Activated CD4-positive, alpha-beta memory T cell treated with anti-CD3 and anti-CD28 coated beads for 36 hours (primary cell): ENCODE results near the gene NMS. TPM values are rescaled to one million over a fixed set of nuclear protein-coding genes. Genes with fewer than 3 reads are reported as not detected.
A peak's percentile ranks its signal among the peaks of the same experiment; 100 is the strongest.
"Not testable (repeated sequence)": the region's sequence is repeated elsewhere in the genome, so short reads cannot be mapped to it uniquely, and the experiment has no call there.

Experiments
- CTCF ChIA-PET: fragments of 350-600 bp; sonication (Branson Sonifier 250); formaldehyde crosslinking; loops from one replicate; lab custom pipeline; 2021; ENCODE audit warnings: antibody characterized with exemption, inconsistent platforms; lab: Charles Lee
- POLR2A ChIA-PET: fragments of 350-600 bp; sonication (Branson Sonifier 250); formaldehyde crosslinking; loops from one replicate; lab custom pipeline; 2021; ENCODE audit warnings: antibody characterized with exemption; lab: Charles Lee
- DNase-seq: peaks from one replicate; pipeline ENCODE4 v3.0.0-alpha.2; 2020
- H3K27ac Mint-ChIP-seq: one replicate; pipeline ENCODE4 v1.8.0; 2021; ENCODE audit warnings: mixed read lengths
- H3K27me3 Mint-ChIP-seq: one replicate; pipeline ENCODE4 v1.8.0; 2021; ENCODE audit warnings: mixed read lengths
- H3K36me3 Mint-ChIP-seq: one replicate; pipeline ENCODE4 v1.8.0; 2021; ENCODE audit warnings: mixed read lengths
- H3K4me1 Mint-ChIP-seq: one replicate; pipeline ENCODE4 v1.8.0; 2021; ENCODE audit warnings: low read depth, mixed read lengths
- H3K4me3 Mint-ChIP-seq: one replicate; pipeline ENCODE4 v1.8.0; 2021; ENCODE audit warnings: mild to moderate bottlenecking, mixed read lengths
- H3K9me3 Mint-ChIP-seq: one replicate; pipeline ENCODE4 v1.8.0; 2021; ENCODE audit warnings: mixed read lengths
- intact Hi-C: fragments of 100-400 bp; cut with micrococcal nuclease; formaldehyde crosslinking; loops from one replicate; pipeline ENCODE4 v1.15.1; 2023
- total RNA-seq, 2 experiments: library from RNA; stranded (reverse); gene quantifications; one replicate each; pipeline ENCODE4 v1.2.3, GENCODE V29; 2021

Gene NMS
- total RNA-seq, 2 experiments from 2014 or later = not detected

DNA sequence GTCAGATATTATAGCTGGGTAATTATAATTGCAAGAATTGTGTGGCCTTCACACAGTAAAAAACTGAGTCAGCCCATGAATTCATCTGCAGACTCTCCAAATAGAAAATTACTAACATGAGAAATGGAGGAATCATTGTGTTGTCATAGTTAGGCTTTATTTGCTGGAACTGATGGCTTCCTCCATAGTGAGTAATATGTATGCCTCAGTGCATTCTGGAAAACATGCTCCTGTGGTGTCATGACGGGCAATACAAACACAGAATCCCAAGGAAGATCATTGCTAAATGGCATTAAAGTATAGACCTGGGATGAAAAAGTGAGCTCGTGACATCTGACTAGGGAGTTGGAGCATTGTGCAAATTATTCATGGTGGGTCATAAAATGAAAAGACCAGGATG, 23.6 kb upstream of the NMS start:
- H3K4me1 Mint-ChIP-seq = no peaks in the 10 kb centered on the region
- H3K36me3 Mint-ChIP-seq = no peaks in the 10 kb centered on the region
- no peak for DNase-seq
- no peak overlapping the region for H3K27ac Mint-ChIP-seq
- CTCF ChIA-PET = no interaction called here
- POLR2A ChIA-PET = no interaction called here
- H3K9me3 Mint-ChIP-seq = no peaks in the 10 kb centered on the region
- H3K27me3 Mint-ChIP-seq = no peaks in the 10 kb centered on the region
- H3K4me3 Mint-ChIP-seq = no peak overlapping the region
- intact Hi-C loops = no loop called here

DNA sequence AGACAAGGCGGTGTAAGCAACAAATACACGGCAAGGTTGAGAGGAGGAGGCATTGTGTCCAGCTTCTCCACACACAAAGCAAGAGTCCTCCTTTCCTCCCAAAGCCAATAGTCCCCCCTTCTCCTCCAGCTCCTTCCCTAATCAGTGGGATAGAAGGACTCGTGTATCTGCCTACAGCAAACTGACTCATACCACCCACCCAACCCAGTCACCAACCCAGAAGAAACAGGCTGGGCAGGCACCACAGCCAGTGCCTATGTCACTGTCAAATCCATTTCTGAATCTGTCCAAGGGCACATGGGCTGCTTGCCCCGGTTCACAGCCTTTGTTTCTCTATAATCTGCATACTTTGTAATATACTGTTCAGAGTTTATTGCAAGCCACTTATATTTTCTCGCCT, 19.2 kb upstream of the NMS start:
- no peak for DNase-seq
- intact Hi-C loops = no loop called here
- Mint-ChIP-seq H3K4me1 (no peaks in the 10 kb centered on the region), H3K36me3 (peaks cover 3% of the 10 kb centered on the region), H3K27me3 (peaks cover 4% of the 10 kb centered on the region), H3K9me3 (peaks cover 6% of the 10 kb centered on the region), H3K4me3 (no peak overlapping the region), H3K27ac (no peak overlapping the region)
- POLR2A ChIA-PET = no interaction called here
- CTCF ChIA-PET = no interaction called here

DNA sequence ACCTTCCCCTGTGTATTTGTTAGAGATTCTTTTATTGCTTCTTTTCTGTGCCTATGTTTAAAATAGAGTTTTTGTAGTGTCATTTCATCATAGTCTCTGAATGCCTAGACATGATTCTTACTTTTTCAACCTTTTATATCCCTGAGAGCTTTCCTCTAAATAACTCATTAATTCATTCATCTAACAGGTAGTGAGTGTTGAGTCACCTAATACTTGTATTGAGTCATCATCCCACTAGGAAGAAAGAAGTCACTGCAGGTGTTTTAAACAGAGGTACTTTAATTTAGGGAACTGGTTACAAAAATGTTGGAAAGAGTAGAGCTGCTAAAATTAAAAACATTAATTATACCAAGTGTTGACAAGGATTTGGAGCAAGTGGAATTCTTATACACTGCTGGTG, 18.5 kb upstream of the NMS start:
- peaks cover 7% of the 10 kb centered on the region for H3K9me3 Mint-ChIP-seq
- intact Hi-C loops = no loop called here
- peaks cover 4% of the 10 kb centered on the region for H3K27me3 Mint-ChIP-seq
- ChIA-PET POLR2A (no interaction called here), CTCF (no interaction called here)
- no peaks in the 10 kb centered on the region for H3K4me1 Mint-ChIP-seq
- DNase-seq = no peak
- H3K4me3 Mint-ChIP-seq = no peak overlapping the region
- H3K36me3 Mint-ChIP-seq = peaks cover 3% of the 10 kb centered on the region
- H3K27ac Mint-ChIP-seq = no peak overlapping the region

GRCh38 chr2:100453853-100454252, 16.4 kb upstream of the NMS start:
- H3K27me3 Mint-ChIP-seq = peaks cover 4% of the 10 kb centered on the region
- H3K4me3 Mint-ChIP-seq = no peak overlapping the region
- peaks cover 19% of the 10 kb centered on the region for H3K9me3 Mint-ChIP-seq
- H3K4me1 Mint-ChIP-seq = no peaks in the 10 kb centered on the region
- H3K27ac Mint-ChIP-seq = no peak overlapping the region
- no peak for DNase-seq
- H3K36me3 Mint-ChIP-seq = peaks cover 5% of the 10 kb centered on the region
- POLR2A ChIA-PET = no interaction called here
- intact Hi-C loops = no loop called here
- CTCF ChIA-PET = interaction anchor here (1.2 kb wide), 1 partner anchor 10 kb away, joined by 3 read pairs; no protein-coding TSS in a partner anchor

- H3K36me3 Mint-ChIP-seq, DNase-seq, H3K4me3 Mint-ChIP-seq, H3K27me3 Mint-ChIP-seq, intact Hi-C loops, CTCF ChIA-PET, POLR2A ChIA-PET, H3K4me1 Mint-ChIP-seq, H3K27ac Mint-ChIP-seq: not testable (repeated sequence)
- H3K9me3 Mint-ChIP-seq = peaks cover 28% of the 10 kb centered on the region
These were observed 13.9 kb upstream of the NMS start for GRCh38 chr2:100456357-100456756.

- DNase-seq = no peak
- Mint-ChIP-seq H3K4me3 (no peak overlapping the region), H3K4me1 (no peaks in the 10 kb centered on the region), H3K27ac (no peak overlapping the region), H3K9me3 (peaks cover 22% of the 10 kb centered on the region), H3K36me3 (peaks cover 4% of the 10 kb centered on the region), H3K27me3 (peaks cover 8% of the 10 kb centered on the region)
- POLR2A ChIA-PET = no interaction called here
- CTCF ChIA-PET = no interaction called here
- intact Hi-C loops = no loop called here
These were observed 9.3 kb upstream of the NMS start for GRCh38 chr2:100460904-100461530.

GRCh38 chr2:100470898-100471514, 724 bp downstream of the NMS start:
- DNase-seq = peak; percentile 19
- POLR2A ChIA-PET = no interaction called here
- intact Hi-C loops = no loop called here
- H3K36me3 Mint-ChIP-seq = no peaks in the 10 kb centered on the region
- no peak overlapping the region for H3K4me3 Mint-ChIP-seq
- CTCF ChIA-PET = no interaction called here
- no peak overlapping the region for H3K27ac Mint-ChIP-seq
- peaks cover 23% of the 10 kb centered on the region for H3K27me3 Mint-ChIP-seq
- no peaks in the 10 kb centered on the region for H3K9me3 Mint-ChIP-seq
- no peaks in the 10 kb centered on the region for H3K4me1 Mint-ChIP-seq

GRCh38 chr2:100476606-100477005, 6.3 kb downstream of the NMS start:
- no peak overlapping the region for H3K4me3 Mint-ChIP-seq
- H3K9me3 Mint-ChIP-seq = no peaks in the 10 kb centered on the region
- no peak for DNase-seq
- ChIA-PET POLR2A (no interaction called here), CTCF (no interaction called here)
- peaks cover 8% of the 10 kb centered on the region for H3K27me3 Mint-ChIP-seq
- intact Hi-C loops = no loop called here
- H3K36me3 Mint-ChIP-seq = no peaks in the 10 kb centered on the region
- H3K27ac Mint-ChIP-seq = no peak overlapping the region
- H3K4me1 Mint-ChIP-seq = no peaks in the 10 kb centered on the region

- H3K27me3 Mint-ChIP-seq = no peaks in the 10 kb centered on the region
- H3K27ac Mint-ChIP-seq = no peak overlapping the region
- H3K9me3 Mint-ChIP-seq = no peaks in the 10 kb centered on the region
- no peak for DNase-seq
- ChIA-PET CTCF (no interaction called here), POLR2A (interaction anchor here (0.6 kb wide), 1 partner anchor 63 kb away, joined by 3 read pairs; no protein-coding TSS in a partner anchor)
- intact Hi-C loops = no loop called here
- H3K4me1 Mint-ChIP-seq = no peaks in the 10 kb centered on the region
- H3K36me3 Mint-ChIP-seq = no peaks in the 10 kb centered on the region
- no peak overlapping the region for H3K4me3 Mint-ChIP-seq
These were observed 12.5 kb downstream of the NMS start for GRCh38 chr2:100482741-100483140.

DNA sequence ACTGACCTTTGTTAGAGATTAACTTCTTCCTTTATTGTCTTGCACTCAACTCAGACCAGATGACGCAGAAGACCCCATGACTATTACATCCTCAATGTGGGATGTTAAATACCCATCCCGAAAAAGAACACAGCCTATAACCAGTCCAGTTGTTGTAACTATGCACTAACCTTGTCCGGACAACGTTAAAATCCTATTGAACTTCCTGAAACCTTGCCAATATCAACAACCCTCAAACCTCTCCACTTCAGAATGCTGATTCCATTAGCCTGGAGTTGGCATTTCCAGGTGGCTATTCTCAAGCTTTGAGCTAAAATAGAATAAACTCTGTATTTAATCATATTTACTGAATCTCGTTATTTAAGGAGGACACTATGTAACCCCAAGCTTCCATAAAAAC, 13.6 kb downstream of the NMS start:
- ChIA-PET POLR2A (no interaction called here), CTCF (no interaction called here)
- H3K4me3 Mint-ChIP-seq = no peak overlapping the region
- no peaks in the 10 kb centered on the region for H3K36me3 Mint-ChIP-seq
- no peak overlapping the region for H3K27ac Mint-ChIP-seq
- no peak for DNase-seq
- no peaks in the 10 kb centered on the region for H3K4me1 Mint-ChIP-seq
- intact Hi-C loops = no loop called here
- H3K27me3 Mint-ChIP-seq = no peaks in the 10 kb centered on the region
- H3K9me3 Mint-ChIP-seq = no peaks in the 10 kb centered on the region

DNA sequence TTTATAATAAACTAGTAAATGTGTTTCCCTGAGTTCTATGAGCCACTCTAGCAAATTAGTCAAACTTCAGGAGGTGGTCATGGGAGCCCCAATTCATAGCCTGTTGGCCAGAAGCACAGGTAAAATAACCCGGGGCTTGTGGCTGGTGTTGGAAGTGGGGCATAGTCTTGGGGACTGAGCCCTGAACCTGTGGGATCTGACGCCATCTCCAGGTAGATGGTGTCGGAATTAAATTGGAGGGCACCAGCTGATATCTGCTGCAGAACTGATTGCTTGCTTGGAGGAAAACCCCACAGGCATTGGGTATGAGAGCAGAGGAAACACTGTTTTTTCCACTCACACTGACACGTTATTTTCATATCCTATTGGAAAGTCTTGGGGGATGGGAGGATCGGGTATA, 14.1 kb downstream of the NMS start:
- Mint-ChIP-seq H3K36me3 (no peaks in the 10 kb centered on the region), H3K4me1 (no peaks in the 10 kb centered on the region), H3K27ac (no peak overlapping the region), H3K4me3 (no peak overlapping the region), H3K9me3 (no peaks in the 10 kb centered on the region), H3K27me3 (no peaks in the 10 kb centered on the region)
- ChIA-PET CTCF (no interaction called here), POLR2A (no interaction called here)
- intact Hi-C loops = no loop called here
- DNase-seq = no peak

DNA sequence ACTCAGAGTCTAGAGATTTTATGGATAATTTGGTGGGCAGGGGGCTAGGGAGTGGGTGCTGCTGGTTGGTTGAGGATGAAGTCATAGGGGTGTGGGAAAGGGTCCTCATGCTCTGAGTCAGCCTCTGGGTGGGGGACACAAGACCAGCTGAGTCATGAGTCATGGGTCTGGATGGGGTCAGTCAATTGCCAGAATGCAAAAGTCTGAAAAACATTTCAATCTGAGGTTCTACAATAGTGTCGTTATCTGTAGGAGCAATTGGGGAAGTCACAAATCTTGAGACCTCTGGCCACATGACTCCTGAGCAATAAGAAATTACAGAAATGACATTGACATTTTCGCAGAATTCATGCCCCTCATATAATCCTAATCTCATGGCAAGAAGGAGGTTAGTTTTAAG, 15.1 kb downstream of the NMS start:
- H3K27me3 Mint-ChIP-seq = no peaks in the 10 kb centered on the region
- H3K27ac Mint-ChIP-seq = no peak overlapping the region
- no peaks in the 10 kb centered on the region for H3K4me1 Mint-ChIP-seq
- POLR2A ChIA-PET = no interaction called here
- DNase-seq = no peak
- intact Hi-C loops = no loop called here
- no peaks in the 10 kb centered on the region for H3K9me3 Mint-ChIP-seq
- no peaks in the 10 kb centered on the region for H3K36me3 Mint-ChIP-seq
- CTCF ChIA-PET = no interaction called here
- H3K4me3 Mint-ChIP-seq = no peak overlapping the region

- Mint-ChIP-seq H3K27me3 (peaks cover 9% of the 10 kb centered on the region), H3K4me3 (no peak overlapping the region), H3K36me3 (peaks cover 2% of the 10 kb centered on the region), H3K4me1 (no peaks in the 10 kb centered on the region), H3K9me3 (peaks cover 5% of the 10 kb centered on the region), H3K27ac (no peak overlapping the region)
- POLR2A ChIA-PET = no interaction called here
- intact Hi-C loops = no loop called here
- no peak for DNase-seq
- CTCF ChIA-PET = no interaction called here
These were observed 24.4 kb downstream of the NMS start for GRCh38 chr2:100494712-100495111.
